Activated CD4-positive, alpha-beta T cell treated with anti-CD3 and anti-CD28 coated beads, Interleukin-2, amount 10 ng/mL, durations not matched to agents 7 days and 5 days (primary cell): Measurements from ENCODE around the gene SUPT20HL2. TPM values are rescaled to one million over a fixed set of nuclear protein-coding genes. Genes with fewer than 3 reads are reported as not detected.
A peak's percentile ranks its signal among the peaks of the same experiment; 100 is the strongest.

Experiments used
- CTCF ChIA-PET: fragments of 350-600 bp; sonication (Branson Sonifier 250); formaldehyde crosslinking; loops from one replicate; lab custom pipeline; 2021; ENCODE audit warnings: antibody characterized with exemption; lab: Charles Lee
- POLR2A ChIA-PET: fragments of 350-600 bp; sonication (Branson Sonifier 250); formaldehyde crosslinking; loops from one replicate; lab custom pipeline; 2021; ENCODE audit warnings: antibody characterized with exemption; lab: Charles Lee
- DNase-seq: peaks from one replicate; pipeline ENCODE4 v3.0.0-alpha.2; 2020
- H3K27ac Mint-ChIP-seq: one replicate; pipeline ENCODE4 v1.8.0; 2021; ENCODE audit warnings: mild to moderate bottlenecking, moderate library complexity, mixed read lengths
- H3K27me3 Mint-ChIP-seq: one replicate; pipeline ENCODE4 v1.8.0; 2021; ENCODE audit warnings: mixed read lengths
- H3K36me3 Mint-ChIP-seq: one replicate; pipeline ENCODE4 v1.8.0; 2021; ENCODE audit warnings: low read depth, mixed read lengths
- H3K4me1 Mint-ChIP-seq: one replicate; pipeline ENCODE4 v1.8.0; 2021; ENCODE audit warnings: mixed read lengths
- H3K4me3 Mint-ChIP-seq: one replicate; pipeline ENCODE4 v1.8.0; 2021; ENCODE audit warnings: mild to moderate bottlenecking, moderate library complexity, mixed read lengths
- H3K9me3 Mint-ChIP-seq: one replicate; pipeline ENCODE4 v1.8.0; 2021; ENCODE audit warnings: mixed read lengths
- total RNA-seq, 2 experiments: library from RNA; stranded (reverse); gene quantifications; one replicate each; pipeline ENCODE4 v1.2.3, GENCODE V29; 2021

SUPT20HL2 gene
- total RNA-seq, 2 experiments from 2014 or later = not detected

GRCh38 chrX:24301806-24302205, 12.1 kb downstream of the SUPT20HL2 start:
- Mint-ChIP-seq H3K27ac (no peak overlapping the region), H3K9me3 (no peaks in the 10 kb centered on the region)
- POLR2A ChIA-PET = no interaction called here

GRCh38 chrX:24301060-24301459, 12.8 kb downstream of the SUPT20HL2 start:
- no peak for DNase-seq
- ChIA-PET POLR2A (no interaction called here), CTCF (interaction anchor here (0.6 kb wide), 1 partner anchor 649 kb away, joined by 3 read pairs; no protein-coding TSS in a partner anchor)
- no peaks in the 10 kb centered on the region for H3K4me1 Mint-ChIP-seq
- no peak overlapping the region for H3K27ac Mint-ChIP-seq
- H3K9me3 Mint-ChIP-seq = no peaks in the 10 kb centered on the region
- no peaks in the 10 kb centered on the region for H3K27me3 Mint-ChIP-seq
- H3K4me3 Mint-ChIP-seq = no peak overlapping the region
- H3K36me3 Mint-ChIP-seq = no peaks in the 10 kb centered on the region

More at GRCh38 chrX:24301806-24302205, 12.1 kb downstream of the SUPT20HL2 start:
- no peak for DNase-seq
- Mint-ChIP-seq H3K4me1 (no peaks in the 10 kb centered on the region), H3K27me3 (no peaks in the 10 kb centered on the region), H3K4me3 (no peak overlapping the region), H3K36me3 (no peaks in the 10 kb centered on the region)
- CTCF ChIA-PET = no interaction called here

GRCh38 chrX:24298191-24298590, 15.7 kb downstream of the SUPT20HL2 start:
- ChIA-PET POLR2A (no interaction called here), CTCF (no interaction called here)
- Mint-ChIP-seq H3K9me3 (no peaks in the 10 kb centered on the region), H3K4me1 (no peaks in the 10 kb centered on the region), H3K4me3 (no peak overlapping the region), H3K36me3 (no peaks in the 10 kb centered on the region), H3K27me3 (no peaks in the 10 kb centered on the region), H3K27ac (no peak overlapping the region)
- no peak for DNase-seq

GRCh38 chrX:24294619-24295018, 19.2 kb downstream of the SUPT20HL2 start:
- POLR2A ChIA-PET = no interaction called here
- Mint-ChIP-seq H3K27me3 (no peaks in the 10 kb centered on the region), H3K27ac (no peak overlapping the region), H3K9me3 (no peaks in the 10 kb centered on the region), H3K4me3 (no peak overlapping the region), H3K36me3 (no peaks in the 10 kb centered on the region), H3K4me1 (no peaks in the 10 kb centered on the region)
- CTCF ChIA-PET = interaction anchor here (0.6 to 1.1 kb wide), 2 partner anchors 8 to 12 kb away, joined by 3 to 4 read pairs; no protein-coding TSS in a partner anchor
- DNase-seq = peak; percentile 49

- DNase-seq = no peak
- Mint-ChIP-seq H3K4me1 (no peaks in the 10 kb centered on the region), H3K27ac (no peak overlapping the region), H3K9me3 (no peaks in the 10 kb centered on the region), H3K4me3 (no peak overlapping the region), H3K27me3 (peaks cover under 1% of the 10 kb centered on the region), H3K36me3 (no peaks in the 10 kb centered on the region)
- POLR2A ChIA-PET = no interaction called here
- CTCF ChIA-PET = interaction anchor here (1.1 kb wide), 1 partner anchor 9 kb away, joined by 3 read pairs; no protein-coding TSS in a partner anchor
These were observed 20.5 kb downstream of the SUPT20HL2 start for GRCh38 chrX:24293412-24293811.

GRCh38 chrX:24292353-24292752, 21.5 kb downstream of the SUPT20HL2 start:
- Mint-ChIP-seq H3K9me3 (no peaks in the 10 kb centered on the region), H3K4me3 (no peak overlapping the region), H3K27ac (no peak overlapping the region), H3K4me1 (no peaks in the 10 kb centered on the region), H3K27me3 (peaks cover 2% of the 10 kb centered on the region), H3K36me3 (no peaks in the 10 kb centered on the region)
- ChIA-PET POLR2A (no interaction called here), CTCF (no interaction called here)
- no peak for DNase-seq

GRCh38 chrX:24285082-24285481, 28.8 kb downstream of the SUPT20HL2 start:
- DNase-seq = no peak
- Mint-ChIP-seq H3K27me3 (peaks cover 14% of the 10 kb centered on the region), H3K36me3 (no peaks in the 10 kb centered on the region), H3K9me3 (no peaks in the 10 kb centered on the region), H3K4me3 (no peak overlapping the region), H3K27ac (no peak overlapping the region), H3K4me1 (no peaks in the 10 kb centered on the region)
- ChIA-PET POLR2A (no interaction called here), CTCF (interaction anchor here (1.3 kb wide), 1 partner anchor 377 kb away, joined by 3 read pairs; the partner anchor contains the start of genes APOO and CXorf58)

GRCh38 chrX:24283127-24283794, 30.6 kb downstream of the SUPT20HL2 start:
- POLR2A ChIA-PET = no interaction called here
- no peak for DNase-seq
- H3K4me3 Mint-ChIP-seq = no peak overlapping the region
- peaks cover 13% of the 10 kb centered on the region for H3K27me3 Mint-ChIP-seq
- CTCF ChIA-PET = interaction anchor here (0.7 kb wide), 1 partner anchor 214 kb away, joined by 3 read pairs; no protein-coding TSS in a partner anchor
- no peaks in the 10 kb centered on the region for H3K9me3 Mint-ChIP-seq
- H3K36me3 Mint-ChIP-seq = no peaks in the 10 kb centered on the region
- H3K27ac Mint-ChIP-seq = no peak overlapping the region
- H3K4me1 Mint-ChIP-seq = no peaks in the 10 kb centered on the region

GRCh38 chrX:24282381-24283126, 31.3 kb downstream of the SUPT20HL2 start:
- CTCF ChIA-PET = interaction anchor here (0.7 kb wide), 1 partner anchor 213 kb away, joined by 3 read pairs; no protein-coding TSS in a partner anchor
- no peak overlapping the region for H3K4me3 Mint-ChIP-seq
- H3K36me3 Mint-ChIP-seq = no peaks in the 10 kb centered on the region
- H3K27me3 Mint-ChIP-seq = peaks cover 12% of the 10 kb centered on the region
- H3K27ac Mint-ChIP-seq = no peak overlapping the region
- no peaks in the 10 kb centered on the region for H3K4me1 Mint-ChIP-seq
- POLR2A ChIA-PET = no interaction called here
- DNase-seq = no peak
- no peaks in the 10 kb centered on the region for H3K9me3 Mint-ChIP-seq

- H3K9me3 Mint-ChIP-seq = no peaks in the 10 kb centered on the region
These were observed 36.5 kb downstream of the SUPT20HL2 start for GRCh38 chrX:24277405-24277804.

GRCh38 chrX:24276015-24276414, 37.9 kb downstream of the SUPT20HL2 start:
- peaks cover 4% of the 10 kb centered on the region for H3K9me3 Mint-ChIP-seq
- peaks cover 3% of the 10 kb centered on the region for H3K27me3 Mint-ChIP-seq
- ChIA-PET CTCF (no interaction called here), POLR2A (no interaction called here)
- no peaks in the 10 kb centered on the region for H3K4me1 Mint-ChIP-seq
- no peak for DNase-seq
- no peak overlapping the region for H3K27ac Mint-ChIP-seq
- H3K4me3 Mint-ChIP-seq = no peak overlapping the region
- no peaks in the 10 kb centered on the region for H3K36me3 Mint-ChIP-seq

More at GRCh38 chrX:24277405-24277804, 36.5 kb downstream of the SUPT20HL2 start:
- Mint-ChIP-seq H3K4me3 (no peak overlapping the region), H3K27ac (no peak overlapping the region), H3K27me3 (peaks cover 8% of the 10 kb centered on the region), H3K36me3 (no peaks in the 10 kb centered on the region), H3K4me1 (no peaks in the 10 kb centered on the region)
- no peak for DNase-seq
- ChIA-PET POLR2A (no interaction called here), CTCF (interaction anchor here (2.7 kb wide), 1 partner anchor 17 kb away, joined by 7 read pairs; no protein-coding TSS in a partner anchor)

- Mint-ChIP-seq H3K9me3 (peaks cover 4% of the 10 kb centered on the region), H3K27ac (no peak overlapping the region), H3K36me3 (no peaks in the 10 kb centered on the region), H3K4me3 (no peak overlapping the region), H3K27me3 (peaks cover 2% of the 10 kb centered on the region), H3K4me1 (no peaks in the 10 kb centered on the region)
- ChIA-PET POLR2A (no interaction called here), CTCF (no interaction called here)
- no peak for DNase-seq
These were observed 42.6 kb downstream of the SUPT20HL2 start for GRCh38 chrX:24271262-24271661.

GRCh38 chrX:24268786-24269185, 45.1 kb downstream of the SUPT20HL2 start:
- Mint-ChIP-seq H3K9me3 (peaks cover 4% of the 10 kb centered on the region), H3K36me3 (no peaks in the 10 kb centered on the region), H3K27ac (no peak overlapping the region), H3K4me1 (peaks cover 7% of the 10 kb centered on the region), H3K27me3 (peaks cover 2% of the 10 kb centered on the region), H3K4me3 (no peak overlapping the region)
- ChIA-PET POLR2A (no interaction called here), CTCF (interaction anchor here (1.0 kb wide), 1 partner anchor 9 kb away, joined by 3 read pairs; no protein-coding TSS in a partner anchor)
- DNase-seq = no peak
